WERI-Rb-1 (cell line): ENCODE results near the gene RRP15.

ENCODE experiments used
- DNase-seq: peaks from one replicate; pipeline ENCODE4 v3.0.0-alpha.2; 2020
- H3K27ac ChIP-seq: fragments of 250-450 bp; sonication (Bioruptor Pico); 2 replicates; pipeline ENCODE4 v1.5.1; 2020; ENCODE audit warnings: mild to moderate bottlenecking, moderate library complexity
- H3K27me3 ChIP-seq: fragments of 250-450 bp; sonication (Bioruptor Pico); 2 replicates; pipeline ENCODE4 v1.5.1; 2021; ENCODE audit warnings: mild to moderate bottlenecking, low read depth, moderate library complexity; ENCODE audit not compliant: insufficient read depth, severe bottlenecking
- H3K36me3 ChIP-seq: fragments of 250-450 bp; sonication (Bioruptor Pico); 2 replicates; pipeline ENCODE4 v1.5.1; 2020; ENCODE audit warnings: mild to moderate bottlenecking, moderate library complexity
- H3K4me3 ChIP-seq: 2 replicates; pipeline ENCODE4 v1.5.1; 2011; ENCODE audit warnings: low read depth, mild to moderate bottlenecking, control low read depth, low read length
- H3K9me3 ChIP-seq: fragments of 250-450 bp; sonication (Bioruptor Pico); 2 replicates; pipeline ENCODE4 v1.5.1; 2021; ENCODE audit warnings: mild to moderate bottlenecking, moderate library complexity; ENCODE audit not compliant: severe bottlenecking
- CTCF ChIP-seq: IDR thresholded peaks from 2 replicates; pipeline ENCODE4 v1.5.1; 2011; ENCODE audit warnings: low read depth, mild to moderate bottlenecking, control low read depth, inconsistent platforms, low read length

The RRP15 gene

GRCh38 chr1:218254296-218254946 lies 30.7 kb upstream of the RRP15 start:
- Histone ChIP-seq H3K27me3 (no peaks in the 10 kb centered on the region), H3K9me3 (no peaks in the 10 kb centered on the region), H3K27ac (no peak overlapping the region), H3K36me3 (no peaks in the 10 kb centered on the region), H3K4me3 (no peak overlapping the region)
- TF ChIP-seq CTCF = no peak
- DNase-seq = no peak

- H3K36me3 ChIP-seq = no peaks in the 10 kb centered on the region
- no peak for TF ChIP-seq CTCF
- no peaks in the 10 kb centered on the region for H3K27me3 ChIP-seq
- no peak overlapping the region for H3K4me3 ChIP-seq
- DNase-seq = no peak
- no peaks in the 10 kb centered on the region for H3K9me3 ChIP-seq
- H3K27ac ChIP-seq = no peak overlapping the region
These were observed 30.0 kb upstream of the RRP15 start for GRCh38 chr1:218255090-218255489.

GRCh38 chr1:218257371-218257770 lies 27.7 kb upstream of the RRP15 start:
- H3K36me3 ChIP-seq = no peaks in the 10 kb centered on the region
- no peak for TF ChIP-seq CTCF
- no peaks in the 10 kb centered on the region for H3K9me3 ChIP-seq
- H3K27me3 ChIP-seq = no peaks in the 10 kb centered on the region
- DNase-seq = no peak
- no peak overlapping the region for H3K4me3 ChIP-seq
- H3K27ac ChIP-seq = no peak overlapping the region

GRCh38 chr1:218257971-218258370 lies 27.1 kb upstream of the RRP15 start:
- Histone ChIP-seq H3K27me3 (no peaks in the 10 kb centered on the region), H3K27ac (no peak overlapping the region), H3K9me3 (no peaks in the 10 kb centered on the region), H3K4me3 (no peak overlapping the region), H3K36me3 (no peaks in the 10 kb centered on the region)
- no peak for TF ChIP-seq CTCF
- no peak for DNase-seq

GRCh38 chr1:218259339-218259738 lies 25.8 kb upstream of the RRP15 start:
- Histone ChIP-seq H3K9me3 (no peaks in the 10 kb centered on the region), H3K27me3 (no peaks in the 10 kb centered on the region), H3K27ac (no peak overlapping the region), H3K36me3 (no peaks in the 10 kb centered on the region), H3K4me3 (no peak overlapping the region)
- TF ChIP-seq CTCF = no peak
- DNase-seq = no peak

- peak; percentile 35 for DNase-seq
These were observed 25.3 kb upstream of the RRP15 start for GRCh38 chr1:218259800-218260199.

More at GRCh38 chr1:218259800-218260199, 25.3 kb upstream of the RRP15 start:
- peak; percentile 69 for TF ChIP-seq CTCF
- Histone ChIP-seq H3K4me3 (no peak overlapping the region), H3K36me3 (no peaks in the 10 kb centered on the region), H3K9me3 (no peaks in the 10 kb centered on the region), H3K27ac (no peak overlapping the region), H3K27me3 (no peaks in the 10 kb centered on the region)
